ENCODE measurements around the gene DMXL2. TPM values are rescaled to one million over a fixed set of nuclear protein-coding genes. Genes with fewer than 3 reads are reported as not detected.

DMXL2 gene, protein sequence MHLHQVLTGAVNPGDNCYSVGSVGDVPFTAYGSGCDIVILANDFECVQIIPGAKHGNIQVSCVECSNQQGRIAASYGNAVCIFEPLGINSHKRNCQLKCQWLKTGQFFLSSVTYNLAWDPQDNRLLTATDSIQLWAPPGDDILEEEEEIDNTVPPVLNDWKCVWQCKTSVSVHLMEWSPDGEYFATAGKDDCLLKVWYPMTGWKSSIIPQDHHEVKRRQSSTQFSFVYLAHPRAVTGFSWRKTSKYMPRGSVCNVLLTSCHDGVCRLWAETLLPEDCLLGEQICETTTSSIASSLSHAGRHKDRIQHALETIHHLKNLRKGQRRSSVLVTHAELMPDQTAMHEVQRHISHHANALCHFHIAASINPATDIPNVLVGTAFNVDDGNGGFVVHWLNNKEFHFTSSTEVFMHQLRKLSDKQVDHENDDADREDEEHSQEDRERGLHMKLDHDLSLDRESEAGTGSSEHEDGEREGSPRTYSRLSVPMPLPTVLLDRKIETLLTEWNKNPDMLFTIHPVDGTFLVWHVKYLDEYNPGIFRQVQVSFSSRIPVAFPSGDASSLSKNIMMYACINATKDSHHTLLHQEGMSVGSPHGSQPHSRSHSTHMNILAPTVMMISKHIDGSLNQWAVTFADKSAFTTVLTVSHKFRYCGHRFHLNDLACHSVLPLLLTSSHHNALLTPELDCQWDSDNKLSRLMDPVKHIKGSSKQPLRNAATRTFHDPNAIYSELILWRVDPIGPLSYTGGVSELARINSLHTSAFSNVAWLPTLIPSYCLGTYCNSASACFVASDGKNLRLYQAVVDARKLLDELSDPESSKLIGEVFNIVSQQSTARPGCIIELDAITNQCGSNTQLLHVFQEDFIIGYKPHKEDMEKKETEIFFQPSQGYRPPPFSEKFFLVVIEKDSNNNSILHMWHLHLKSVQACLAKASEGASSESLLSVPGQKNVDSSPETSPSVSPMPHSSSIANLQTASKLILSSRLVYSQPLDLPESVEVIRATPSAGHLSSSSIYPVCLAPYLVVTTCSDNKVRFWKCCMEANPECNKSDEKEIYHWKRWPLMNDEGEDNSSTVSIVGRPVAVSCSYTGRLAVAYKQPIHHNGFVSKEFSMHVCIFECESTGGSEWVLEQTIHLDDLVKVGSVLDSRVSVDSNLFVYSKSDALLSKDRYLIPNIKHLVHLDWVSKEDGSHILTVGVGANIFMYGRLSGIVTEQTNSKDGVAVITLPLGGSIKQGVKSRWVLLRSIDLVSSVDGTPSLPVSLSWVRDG (N-terminal part only)
- total RNA-seq: 10 to 100 TPM; 21.7 to 33.4 TPM

- Histone ChIP-seq H3K4me3 (peak within 1 kb of the TSS; percentile 82), H3K27ac (peak within 1 kb of the TSS; percentile 85), H3K4me1 (no peaks in the 10 kb centered on the region), H3K36me3 (no peaks in the 10 kb centered on the region), H3K27me3 (no peaks in the 10 kb centered on the region), H3K9me3 (no peaks in the 10 kb centered on the region), H3K9ac (ENCODE audit: low read depth in 2 of 2, low read length in 2 of 2) (peak within 1 kb of the TSS; percentile 82 to 93)
- TF ChIP-seq CTCF (IDR thresholded peaks at IDR 0.05): no peak
- intact Hi-C loops (cut with DNase I): no loop called here
- DNase-seq: peak; percentile 86
These were observed at the start of gene DMXL2 for GRCh38 chr15:51622604-51623370. DMXL2 (minus strand) TSS chr15:51622771; CDS start chr15:51622545, 226 bp downstream.

- intact Hi-C loops (cut with DNase I): no loop called here
- H3K9ac ChIP-seq (ENCODE audit: low read depth in 2 of 2, low read length in 2 of 2): no peak overlapping the region
- H3K4me3 ChIP-seq: no peak overlapping the region
- no peaks in the 10 kb centered on the region for H3K27me3 ChIP-seq
- H3K36me3 ChIP-seq: no peaks in the 10 kb centered on the region
- no peak for TF ChIP-seq CTCF (IDR thresholded peaks at IDR 0.05)
- no peaks in the 10 kb centered on the region for H3K9me3 ChIP-seq
- no peak for DNase-seq
- no peaks in the 10 kb centered on the region for H3K4me1 ChIP-seq
- H3K27ac ChIP-seq: no peak overlapping the region
These were observed 49.6 kb upstream of the DMXL2 start for GRCh38 chr15:51672155-51672687.

GRCh38 chr15:51669381-51669780, 46.8 kb upstream of the DMXL2 start:
- intact Hi-C loops (cut with DNase I): no loop called here
- Histone ChIP-seq H3K4me1 (no peaks in the 10 kb centered on the region), H3K9me3 (no peaks in the 10 kb centered on the region), H3K9ac (ENCODE audit: low read depth in 2 of 2, low read length in 2 of 2) (no peak overlapping the region), H3K36me3 (no peaks in the 10 kb centered on the region), H3K27me3 (no peaks in the 10 kb centered on the region), H3K4me3 (no peak overlapping the region), H3K27ac (no peak overlapping the region)
- DNase-seq: no peak
- TF ChIP-seq CTCF (IDR thresholded peaks at IDR 0.05): no peak

- H3K27me3 ChIP-seq: no peaks in the 10 kb centered on the region
- H3K9ac ChIP-seq (ENCODE audit: low read depth in 2 of 2, low read length in 2 of 2): no peak overlapping the region
- H3K4me3 ChIP-seq: no peak overlapping the region
- no peak for DNase-seq
- no peak for TF ChIP-seq CTCF (IDR thresholded peaks at IDR 0.05)
- no peaks in the 10 kb centered on the region for H3K36me3 ChIP-seq
- intact Hi-C loops (cut with DNase I): no loop called here
- H3K9me3 ChIP-seq: no peaks in the 10 kb centered on the region
- no peaks in the 10 kb centered on the region for H3K4me1 ChIP-seq
- H3K27ac ChIP-seq: no peak overlapping the region
These were observed 45.9 kb upstream of the DMXL2 start for GRCh38 chr15:51668446-51668845.
